Thyroid gland (tissue), 4 donors: ENCODE results near the gene WDR93. TPM values are rescaled to one million over a fixed set of nuclear protein-coding genes. Genes with fewer than 3 reads are reported as not detected.
A peak's percentile ranks its signal among the peaks of the same experiment; 100 is the strongest.

ENCODE experiments used
- DNase-seq, 2 donors: peaks; one replicate each; pipeline ENCODE4 v3.0.0-alpha.2; 2019
- H3K27ac ChIP-seq, 3 donors: fragments of 200-600 bp; sonication (generic); 1 replicate in 2 of 3; 2 replicates in 1 of 3; pipeline ENCODE4 v1.5.1; 2016 to 2019; ENCODE audit warnings: mild to moderate bottlenecking in 1 of 3, moderate library complexity in 1 of 3
- H3K27me3 ChIP-seq: fragments of 200-600 bp; sonication (generic); one replicate; pipeline ENCODE4 v1.5.1; 2019
- H3K36me3 ChIP-seq, 2 donors: fragments of 200-600 bp; sonication (generic); one replicate each; pipeline ENCODE4 v1.5.1; 2016 to 2019
- H3K4me1 ChIP-seq, 2 donors: fragments of 200-600 bp; sonication (generic); one replicate each; pipeline ENCODE4 v1.5.1; 2017 to 2019
- H3K4me3 ChIP-seq, 3 donors: fragments of 200-600 bp; sonication (generic); replicated peaks in 1 of 3; 1 replicate in 2 of 3; 2 replicates in 1 of 3; pipeline ENCODE4 v1.5.1; 2016; ENCODE audit warnings: mild to moderate bottlenecking in 1 of 3
- H3K9me3 ChIP-seq: fragments of 200-600 bp; sonication (generic); one replicate; pipeline ENCODE4 v1.5.1; 2017
- CTCF ChIP-seq, 6 experiments: fragments of 200-600 bp in 3 of 6; fragments of 450-650 bp in 3 of 6; sonication (generic) in 3 of 6; IDR thresholded peaks; one replicate each; pipeline ENCODE4 v1.5.1; 2016 to 2019; ENCODE audit warnings: antibody characterized with exemption in 6 of 6, mild to moderate bottlenecking in 2 of 6, inconsistent platforms in 1 of 6, moderate library complexity in 1 of 6
- POLR2A ChIP-seq, 2 donors: fragments of 450-650 bp; IDR thresholded peaks; one replicate each; pipeline ENCODE4 v1.6.1; 2017; ENCODE audit warnings: antibody characterized with exemption in 2 of 2, mild to moderate bottlenecking in 2 of 2, moderate library complexity in 1 of 2
- WGBS, 2 donors: methylation state at CpG; one replicate each; pipeline ENCODE4 v1.1.5; 2017; 5-methylcytosine and 5-hydroxymethylcytosine counted together
- intact Hi-C: fragments of 100-400 bp; cut with DNase I; formaldehyde crosslinking; loops from one replicate; pipeline ENCODE4 v1.15.1; 2023
- total RNA-seq, 4 donors: library from RNA; depleted of rRNA; stranded (reverse); fragments of >200 nt; gene quantifications; one replicate each; pipeline ENCODE4 v1.2.3, GENCODE V29; 2016

WDR93 gene
- total RNA-seq, 4 donors from 2014 or later = 1.1 to 2.3 (median 2.3) TPM

DNA sequence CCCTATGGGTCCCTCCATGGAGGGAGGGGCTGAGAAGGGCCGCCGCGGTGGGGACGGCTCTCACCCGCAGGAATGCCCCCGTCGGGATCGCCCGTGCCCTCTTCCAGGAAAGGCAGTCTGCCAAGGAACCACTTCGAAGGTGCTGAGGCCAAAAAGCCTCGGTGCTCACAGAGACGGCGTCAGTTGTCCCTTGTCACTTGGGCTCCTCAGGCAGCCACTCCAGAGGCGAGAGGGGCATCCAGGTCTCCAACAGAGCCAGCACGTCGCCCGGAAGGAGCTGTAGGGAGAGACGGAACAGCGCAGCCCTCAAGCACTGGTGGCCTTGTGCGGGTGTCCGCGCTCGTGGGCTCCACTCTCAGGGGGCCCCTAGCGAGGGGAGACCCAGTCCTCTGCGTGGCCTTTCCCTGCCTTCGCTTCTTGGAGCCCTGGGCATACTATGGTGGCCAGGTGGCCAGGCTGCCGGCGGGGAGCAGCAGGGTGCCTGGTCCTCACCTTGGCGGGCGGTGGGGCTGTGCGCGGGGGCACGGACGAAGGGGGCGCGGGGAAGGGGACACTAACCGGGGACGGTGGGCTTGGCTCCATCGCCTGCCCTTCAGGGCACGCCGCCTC, 59.4 kb downstream of the WDR93 start:
- intact Hi-C loops = loop anchor here (10.0 kb wide), 1 partner anchor 105 kb away; no protein-coding TSS in a partner anchor
- Histone ChIP-seq H3K27ac (peak overlapping the region in 2 of 3 donors; percentile 48 to 53), H3K27me3 (no peaks in the 10 kb centered on the region), H3K4me1 (peaks cover 0 to 25% of the 10 kb centered on the region in 2 donors), H3K4me3 (peak overlapping the region; percentile 16 to 62 (median 24)), H3K9me3 (no peaks in the 10 kb centered on the region), H3K36me3 (no peaks in the 10 kb centered on the region)
- WGBS, 2 donors = 5 to 12% methylated on average over 11 to 13 of the region's 41 CpGs
- DNase-seq = peak; percentile 77
- TF ChIP-seq CTCF (IDR thresholded peaks at IDR 0.05) (no peak), POLR2A (IDR thresholded peaks at IDR 0.05) (peak in 1 of 2 donors; percentile 34)

GRCh38 chr15:89750560-89751542, 60.2 kb downstream of the WDR93 start, which contains the start of gene MESP1:
MESP1 (minus strand) TSS chr15:89751249; CDS start chr15:89751231, 18 bp downstream.
- intact Hi-C loops = no loop called here
- H3K9me3 ChIP-seq = no peaks in the 10 kb centered on the region

DNA sequence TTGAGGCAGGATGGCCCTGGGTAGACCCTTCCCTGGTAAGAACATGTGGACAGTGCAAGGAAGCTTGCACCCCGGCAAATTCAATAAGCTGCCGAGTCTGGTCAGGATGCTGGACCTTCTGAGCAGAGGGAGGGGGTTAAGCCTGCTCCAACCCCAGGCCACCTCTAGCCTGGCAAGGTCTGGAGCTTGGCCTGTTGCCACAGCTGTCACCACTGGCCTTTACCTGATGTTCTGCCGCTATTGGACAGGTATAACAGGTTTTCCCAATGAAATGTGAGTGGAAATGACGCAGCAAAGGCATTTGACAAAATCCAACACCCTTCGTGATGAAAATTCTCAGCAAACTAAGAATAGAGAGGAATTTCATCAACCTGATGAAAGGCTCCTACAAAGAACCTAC, 61.1 kb downstream of the WDR93 start:
- Histone ChIP-seq H3K27ac (peak overlapping the region in 1 of 3 donors; percentile 12), H3K27me3 (no peaks in the 10 kb centered on the region), H3K9me3 (no peaks in the 10 kb centered on the region), H3K4me1 (peaks cover 0 to 31% of the 10 kb centered on the region in 2 donors), H3K36me3 (no peaks in the 10 kb centered on the region), H3K4me3 (no peak overlapping the region)
- 58 to 64% methylated on average over 5 of the region's 5 CpGs for WGBS, 2 donors
- peak; percentile 79 to 85 for DNase-seq
- TF ChIP-seq POLR2A (IDR thresholded peaks at IDR 0.05) (no peak), CTCF (IDR thresholded peaks at IDR 0.05) (no peak)
- intact Hi-C loops = no loop called here

More at GRCh38 chr15:89750560-89751542, 60.2 kb downstream of the WDR93 start, which contains the start of gene MESP1:
- Histone ChIP-seq H3K36me3 (no peaks in the 10 kb centered on the region), H3K4me1 (peaks cover 0 to 31% of the 10 kb centered on the region in 2 donors), H3K27me3 (no peaks in the 10 kb centered on the region), H3K4me3 (peak within 1 kb of the TSS; percentile 62 to 69 (median 65)), H3K27ac (peak within 1 kb of the TSS; percentile 26 to 61 (median 48))
- 5 to 7% methylated on average over 19 to 46 of the region's 114 CpGs for whole genome bisulfite sequencing, 2 donors
- DNase-seq = peak; percentile 92 to 93
- peak; percentile 63 to 80 for TF ChIP-seq POLR2A (IDR thresholded peaks at IDR 0.05)
- TF ChIP-seq CTCF (IDR thresholded peaks at IDR 0.05) = peak; percentile 60 to 96 (median 73)

GRCh38 chr15:89753855-89754254, 63.2 kb downstream of the WDR93 start:
- Histone ChIP-seq H3K4me1 (peaks cover 0 to 31% of the 10 kb centered on the region in 2 donors), H3K9me3 (no peaks in the 10 kb centered on the region), H3K4me3 (no peak overlapping the region), H3K36me3 (no peaks in the 10 kb centered on the region), H3K27me3 (no peaks in the 10 kb centered on the region), H3K27ac (no peak overlapping the region)
- 68 to 83% methylated on average over 7 of the region's 7 CpGs for WGBS, 2 donors
- intact Hi-C loops = no loop called here
- DNase-seq = peak in 1 of 2 donors; percentile 27
- TF ChIP-seq CTCF (IDR thresholded peaks at IDR 0.05) = no peak
- no peak for TF ChIP-seq POLR2A (IDR thresholded peaks at IDR 0.05)
